HuH-7.5 (cell line): Measurements from ENCODE around the gene OGDH.

Experiments used
- DNase-seq: peaks from one replicate; pipeline ENCODE4 v3.0.0; 2011; ENCODE audit warnings: low spot score

OGDH gene

DNA sequence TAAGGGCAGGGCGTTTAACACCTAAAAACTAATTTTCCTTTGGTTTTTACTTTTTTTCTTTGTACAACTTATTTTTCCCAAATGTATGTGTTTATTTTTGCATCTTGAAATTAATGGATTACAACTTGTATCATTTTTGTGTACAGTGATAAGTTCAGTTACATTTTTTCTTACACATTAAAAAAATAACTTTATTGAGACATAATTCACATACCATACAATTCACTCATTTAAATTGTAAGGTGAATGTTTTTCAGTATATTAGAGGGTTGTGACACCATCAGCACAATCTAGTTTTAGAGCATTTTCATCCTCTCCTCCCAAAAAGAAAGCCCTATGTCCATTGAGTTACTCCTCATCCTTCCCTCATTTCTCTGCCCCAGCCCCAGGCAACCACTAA lies 11.6 kb downstream of the OGDH start:
- no peak for DNase-seq

GRCh38 chr7:44618753-44619152 lies 12.3 kb downstream of the OGDH start:
- no peak for DNase-seq

DNA sequence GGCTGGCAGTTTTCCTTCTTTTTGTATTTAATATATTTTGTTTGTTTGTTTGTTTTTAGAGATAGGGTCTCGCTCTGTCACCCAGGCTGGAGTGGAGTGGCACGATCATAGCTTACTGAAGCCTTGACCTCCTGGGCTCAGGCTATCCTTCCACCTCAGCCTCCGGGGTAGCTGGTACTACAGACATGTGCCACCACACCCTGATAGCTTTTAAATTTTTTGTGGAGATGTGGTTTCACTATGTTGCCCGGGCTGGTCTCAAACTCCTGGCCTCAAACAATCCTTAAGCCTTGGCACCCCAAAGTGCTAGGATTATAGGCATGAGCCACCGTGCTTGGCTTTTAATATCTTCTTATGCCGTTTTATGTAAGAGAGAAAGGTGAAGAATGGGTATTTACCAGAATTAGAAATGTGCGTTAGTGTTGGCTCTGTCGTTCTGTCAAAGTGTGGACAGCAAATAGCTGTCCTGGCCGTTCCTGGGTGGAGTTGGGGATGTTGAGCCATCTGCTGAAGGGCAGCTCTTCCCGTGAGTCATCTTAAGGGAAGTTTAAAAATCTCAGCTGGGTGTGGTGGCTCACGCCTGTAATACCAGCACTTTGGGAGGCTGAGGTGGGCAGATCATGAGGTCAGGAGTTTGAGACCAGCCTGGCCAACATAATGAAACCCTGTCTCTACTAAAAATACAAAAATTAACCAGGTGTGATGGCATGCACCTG lies 14.8 kb downstream of the OGDH start:
- DNase-seq = no peak

DNA sequence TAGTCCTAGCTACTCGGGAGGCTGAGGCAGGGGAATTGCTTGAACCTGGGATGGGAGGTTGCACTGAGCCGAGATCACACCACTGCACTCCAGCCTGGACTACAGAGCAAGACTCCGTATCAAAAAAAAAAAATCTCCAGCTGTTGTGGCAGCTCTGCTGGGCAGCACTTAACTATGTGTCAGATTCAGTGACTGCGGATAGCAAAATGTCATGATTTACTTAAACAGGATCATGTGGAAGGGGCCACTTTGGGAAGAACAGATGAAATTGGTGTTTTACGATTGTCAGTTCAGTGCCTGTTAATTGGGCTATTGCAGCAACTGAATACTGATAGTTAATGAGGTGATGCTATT lies 15.3 kb downstream of the OGDH start:
- no peak for DNase-seq

DNA sequence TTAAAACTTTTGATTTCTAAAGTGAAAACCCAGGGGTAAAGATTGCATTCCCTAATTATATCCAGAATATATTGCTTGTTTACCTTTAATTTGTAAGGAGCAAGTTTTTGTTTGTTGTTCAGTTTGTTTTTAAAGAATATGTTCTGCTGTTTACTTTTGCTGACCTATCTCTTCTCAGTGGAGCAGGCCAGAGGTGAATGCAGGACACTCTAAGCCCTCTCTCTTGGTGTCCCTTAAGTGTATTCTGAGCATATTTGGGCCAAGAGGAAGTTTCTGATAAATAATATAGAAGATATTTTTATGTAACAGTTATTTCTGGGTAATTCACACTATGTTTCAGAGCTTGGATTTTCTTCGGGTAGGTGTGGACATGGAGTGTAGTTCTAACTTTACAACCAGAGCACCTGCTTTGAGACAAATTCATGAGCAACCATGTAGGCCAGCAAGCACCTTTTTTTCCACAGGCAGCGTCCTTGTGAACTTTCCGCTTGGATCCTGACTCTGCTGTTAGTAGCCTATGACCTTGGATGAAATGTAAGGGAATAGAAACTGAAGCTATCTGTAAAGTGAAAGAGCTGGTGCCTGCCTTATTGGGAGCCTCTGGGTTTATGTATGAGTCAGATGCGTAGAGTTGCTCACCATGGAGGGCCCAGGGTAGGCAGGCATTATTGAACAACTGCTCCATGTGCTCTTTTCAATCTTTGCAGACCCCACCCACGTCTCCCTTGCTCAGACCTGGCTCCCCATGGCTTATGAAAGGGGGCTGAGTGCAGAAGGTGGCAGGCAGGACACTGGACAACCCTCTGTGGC lies 16.1 kb downstream of the OGDH start:
- DNase-seq = no peak

DNA sequence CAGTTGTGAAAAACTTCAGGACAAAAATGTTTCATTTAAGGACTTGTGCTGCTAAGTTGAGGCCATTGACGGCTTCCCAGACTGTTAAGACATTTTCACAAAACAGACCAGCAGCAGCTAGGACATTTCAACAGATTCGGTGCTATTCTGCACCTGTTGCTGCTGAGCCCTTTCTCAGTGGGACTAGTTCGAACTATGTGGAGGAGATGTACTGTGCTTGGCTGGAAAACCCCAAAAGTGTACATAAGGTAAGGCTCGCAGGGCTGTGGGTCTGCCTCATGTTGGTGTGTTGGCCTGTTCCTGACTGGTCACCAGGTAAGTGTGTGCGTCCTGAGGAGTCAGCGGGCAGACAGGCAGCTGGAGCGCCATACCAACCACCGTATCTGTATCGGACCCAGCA lies 17.9 kb downstream of the OGDH start:
- DNase-seq = no peak

GRCh38 chr7:44625526-44626471 lies 19.4 kb downstream of the OGDH start:
- DNase-seq = no peak

DNA sequence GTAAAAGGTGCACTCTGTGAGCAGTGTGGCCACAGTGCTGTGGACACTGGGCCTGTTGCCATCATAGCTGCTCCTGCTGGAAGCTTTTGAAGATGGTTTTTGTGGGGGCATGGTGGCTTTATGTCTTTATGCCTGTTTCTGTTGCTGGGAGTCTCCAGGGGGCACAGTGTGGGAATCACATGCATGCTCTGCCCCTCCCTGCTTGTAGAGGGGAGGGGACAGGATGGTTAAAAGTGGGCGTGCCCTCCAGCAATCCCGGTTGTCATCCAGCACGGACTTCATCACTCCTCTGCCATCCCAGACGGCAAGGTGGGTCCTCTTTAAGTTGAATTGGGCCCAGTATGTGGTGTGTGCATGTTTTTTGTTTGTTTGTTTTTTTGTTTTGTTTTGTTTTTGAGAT lies 20.2 kb downstream of the OGDH start:
- no peak for DNase-seq

DNA sequence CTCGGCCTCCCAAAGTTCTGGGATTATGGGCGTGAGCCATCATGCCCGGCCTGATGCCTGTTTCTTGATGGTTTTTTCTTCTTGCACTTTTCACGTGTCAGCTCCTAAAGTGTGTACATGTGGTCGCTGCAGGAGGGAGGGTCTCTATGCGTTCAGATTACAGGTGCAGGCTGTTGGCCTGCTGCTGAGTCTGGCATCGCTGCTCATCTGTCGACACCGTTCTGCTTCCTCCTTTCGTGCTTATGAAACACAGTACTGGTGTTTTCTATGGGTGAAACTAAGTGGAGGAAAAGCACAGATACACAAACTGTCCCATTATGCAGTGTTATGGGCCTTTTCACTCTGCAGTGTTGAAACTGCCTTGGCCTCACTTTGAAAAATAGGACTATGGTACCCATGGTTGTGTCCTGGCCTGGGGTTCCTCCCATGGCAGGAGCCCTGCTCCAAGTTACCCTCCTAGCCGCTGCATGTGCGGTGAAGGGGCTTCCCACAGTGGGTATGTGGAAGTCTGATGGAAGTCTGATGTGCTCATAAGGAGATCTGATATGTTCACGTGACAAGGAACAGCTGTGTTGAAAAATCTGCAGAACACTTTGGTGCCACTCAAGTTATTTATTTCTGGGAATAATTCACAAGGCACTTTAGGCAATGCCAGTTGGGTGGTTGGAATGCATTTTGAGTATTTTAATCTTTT lies 23.5 kb downstream of the OGDH start:
- DNase-seq = no peak

GRCh38 chr7:44630792-44631457 lies 24.5 kb downstream of the OGDH start:
- no peak for DNase-seq

DNA sequence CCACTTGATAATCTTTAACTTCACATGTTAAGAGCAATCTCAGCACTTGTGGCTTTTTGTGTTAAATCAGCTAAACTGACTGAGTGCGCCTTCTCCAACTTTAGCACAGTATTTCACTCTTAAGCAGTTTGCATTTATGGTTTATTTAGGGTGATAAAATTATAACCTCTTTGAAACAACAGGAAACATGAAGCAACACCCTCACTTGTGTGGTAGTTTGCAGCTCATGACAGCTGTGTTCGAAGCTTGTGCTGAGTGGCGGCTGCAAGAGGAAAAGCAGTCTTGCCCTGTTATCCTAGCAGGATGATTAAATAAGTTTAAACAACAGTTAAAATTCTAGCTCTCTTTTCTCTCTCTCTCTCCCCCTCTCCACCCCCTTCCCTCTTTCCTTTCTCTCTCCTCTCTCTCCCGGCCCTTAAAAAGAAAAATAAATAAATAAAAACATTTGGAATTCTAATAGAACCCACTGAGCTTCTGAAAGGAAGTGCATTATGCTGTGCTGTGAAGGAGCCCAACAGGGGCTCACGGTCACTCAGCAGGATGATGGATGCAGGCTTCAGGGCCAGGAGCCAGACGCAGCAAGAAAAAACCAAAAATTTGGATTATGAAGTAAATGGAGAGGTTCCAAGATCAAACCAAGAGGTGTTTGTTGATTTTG lies 25.2 kb downstream of the OGDH start:
- DNase-seq = no peak

- DNase-seq = no peak
Measured at GRCh38 chr7:44632196-44632595, 25.8 kb downstream of the OGDH start.

DNA sequence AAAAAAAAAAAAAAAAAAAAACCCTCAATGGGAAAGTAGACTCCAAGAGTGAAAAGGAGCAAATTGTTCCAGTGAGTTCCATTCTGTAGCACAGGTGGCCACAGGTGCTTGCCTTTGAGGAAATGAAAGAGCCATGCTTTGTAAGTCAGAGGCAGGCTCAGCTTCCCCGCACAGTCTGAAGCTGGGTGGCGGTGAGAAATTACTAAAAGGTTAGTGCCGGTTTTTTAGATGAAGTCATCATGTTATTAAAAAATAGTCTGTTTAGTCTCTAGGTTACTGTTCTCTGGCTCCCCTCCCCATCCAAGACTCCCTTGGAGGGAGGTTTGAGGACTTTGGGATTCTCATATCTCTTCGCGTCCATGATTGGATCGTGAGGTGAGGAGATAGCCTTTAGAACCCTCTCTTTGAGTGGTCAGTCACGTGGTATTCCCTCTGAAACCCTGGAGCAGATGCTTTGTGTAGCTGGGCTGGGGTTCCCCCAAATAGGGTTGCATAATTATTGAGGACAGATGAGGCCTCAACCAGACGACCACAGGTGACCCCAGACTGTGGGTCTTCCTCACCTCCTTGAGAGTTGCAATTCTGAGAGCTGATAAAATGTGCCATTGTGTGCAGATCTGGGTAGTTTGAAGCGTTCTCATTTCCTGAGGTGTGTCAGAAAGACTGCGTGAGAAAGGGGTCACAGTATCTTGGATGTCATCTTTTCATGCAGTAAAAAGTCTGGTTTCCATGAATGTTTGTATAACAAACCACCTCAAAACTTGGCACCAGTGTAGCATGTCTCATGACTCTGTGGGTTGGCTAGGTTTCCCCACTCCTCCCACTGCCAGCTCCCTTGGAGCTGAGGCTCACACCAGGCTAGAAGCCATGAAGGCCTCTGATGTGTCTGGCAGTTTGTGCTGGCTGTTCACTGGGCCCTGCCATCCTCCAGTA lies 27.1 kb downstream of the OGDH start:
- DNase-seq = no peak

DNA sequence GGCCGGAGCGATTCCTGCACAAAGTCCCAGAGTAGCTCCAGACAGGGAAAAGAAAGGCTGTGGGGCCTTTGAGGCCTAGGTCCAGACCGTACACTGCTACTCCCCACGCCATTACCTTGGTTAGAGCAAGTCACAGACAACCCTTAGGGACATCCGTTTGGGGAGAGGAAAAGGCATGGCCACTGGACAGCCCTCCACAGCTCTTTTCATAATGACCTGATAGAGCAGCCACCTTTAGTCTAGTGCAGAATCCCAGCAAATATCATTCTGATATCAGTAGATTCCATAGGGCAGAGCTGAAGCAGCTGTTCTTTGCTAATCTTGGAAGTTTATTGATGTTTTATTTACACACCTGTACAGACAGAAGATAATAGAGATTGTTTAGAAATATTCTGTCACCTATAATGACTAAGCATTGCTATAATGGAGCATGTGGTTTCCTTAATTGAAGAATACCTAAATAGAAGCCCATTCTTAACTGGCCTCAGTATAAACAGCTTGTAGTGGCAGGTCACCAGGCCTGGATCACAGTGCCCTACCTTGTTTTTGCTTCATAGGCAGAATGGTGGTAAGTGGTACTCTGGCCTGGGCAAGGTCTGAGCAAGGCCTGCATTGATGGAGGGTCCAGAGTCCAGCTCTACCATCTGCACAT lies 27.9 kb downstream of the OGDH start:
- no peak for DNase-seq

- no peak for DNase-seq
Measured at GRCh38 chr7:44634839-44635591, 28.6 kb downstream of the OGDH start.

DNA sequence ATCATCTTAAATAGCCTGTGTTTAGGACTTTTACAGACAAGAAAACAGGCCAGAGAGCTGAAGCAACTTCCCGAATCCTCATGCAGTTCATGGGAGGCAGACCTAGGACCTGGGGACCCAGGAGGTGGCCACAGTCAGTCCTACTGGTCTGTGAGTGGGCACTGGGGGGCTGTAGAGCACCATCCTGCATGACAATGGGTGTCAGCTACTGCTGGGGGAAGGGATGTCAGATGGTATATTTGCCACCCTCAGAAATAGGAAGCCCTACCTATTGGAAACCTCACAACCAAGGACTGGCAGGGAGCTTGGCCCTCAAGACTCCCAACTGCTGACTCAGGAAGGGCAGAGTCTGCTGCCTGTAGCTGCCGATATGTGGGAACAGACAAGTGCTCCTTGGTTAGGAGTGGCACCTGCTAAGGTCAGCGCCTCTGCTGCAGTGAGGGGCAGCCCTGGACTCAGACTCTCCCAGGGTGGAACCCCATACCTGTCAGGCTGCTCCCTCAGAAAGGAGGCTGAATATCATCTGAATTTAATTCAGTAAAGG lies 29.7 kb downstream of the OGDH start:
- no peak for DNase-seq

GRCh38 chr7:44636926-44637325 lies 30.5 kb downstream of the OGDH start:
- DNase-seq = no peak
